BLaER1 (cell line): Measurements from ENCODE around the gene RIC1.
"Not testable (repeated sequence)": the region's sequence is repeated elsewhere in the genome, so short reads cannot be mapped to it uniquely, and the experiment has no call there.

ENCODE experiments used
- H3K27ac ChIP-seq: shearing (Covaris generic); formaldehyde crosslinking; 2 replicates; pipeline ENCODE4 v1.8.1; 2022
- H3K27me3 ChIP-seq: shearing (Covaris generic); formaldehyde crosslinking; 2 replicates; pipeline ENCODE4 v1.8.1; 2022
- H3K36me3 ChIP-seq: shearing (Covaris generic); formaldehyde crosslinking; 2 replicates; pipeline ENCODE4 v1.8.1; 2022
- H3K4me1 ChIP-seq: shearing (Covaris generic); formaldehyde crosslinking; 2 replicates; pipeline ENCODE4 v1.8.1; 2022
- H3K4me2 ChIP-seq: shearing (Covaris generic); formaldehyde crosslinking; 2 replicates; pipeline ENCODE4 v1.8.1; 2022
- H3K4me3 ChIP-seq: shearing (Covaris generic); formaldehyde crosslinking; 2 replicates; pipeline ENCODE4 v1.8.1; 2022
- H3K9ac ChIP-seq: shearing (Covaris generic); formaldehyde crosslinking; 2 replicates; pipeline ENCODE4 v1.8.1; 2022
- H3K9me3 ChIP-seq: shearing (Covaris generic); formaldehyde crosslinking; 2 replicates; pipeline ENCODE4 v1.8.1; 2022
- H4K20me1 ChIP-seq: shearing (Covaris generic); formaldehyde crosslinking; 2 replicates; pipeline ENCODE4 v1.8.1; 2022
- Cebpa-rat ChIP-seq: shearing (Covaris generic); IDR thresholded peaks from 2 replicates; pipeline ENCODE4 v1.8.1; 2022

RIC1 gene

DNA sequence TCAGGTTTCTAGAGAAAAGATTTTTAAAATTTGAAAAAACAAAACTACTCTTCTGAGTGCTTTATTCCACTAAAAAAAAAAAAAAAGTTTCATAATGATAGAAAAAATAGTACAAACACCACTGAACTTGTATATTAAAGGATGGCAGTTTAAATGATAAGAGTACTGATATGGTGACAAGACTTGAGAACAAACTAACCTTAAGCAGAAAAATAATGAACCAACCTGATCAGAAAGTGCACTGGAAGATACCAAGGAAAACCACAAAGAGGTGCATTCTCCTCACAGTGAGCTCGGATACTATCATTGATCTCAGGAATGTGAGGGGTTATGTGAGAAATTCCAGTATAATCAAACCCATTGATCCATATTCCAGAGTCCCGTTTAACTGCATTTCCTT is 169.7 kb downstream of the RIC1 start:
- Histone ChIP-seq H4K20me1 (no peaks in the 10 kb centered on the region), H3K27ac (no peak overlapping the region), H3K36me3 (peaks cover 3% of the 10 kb centered on the region; the same call in 1 of the 2 replicates), H3K27me3 (no peaks in the 10 kb centered on the region), H3K9me3 (peaks cover 14% of the 10 kb centered on the region; the same call in 1 of the 2 replicates), H3K4me2 (no peak overlapping the region), H3K4me1 (peaks cover 26% of the 10 kb centered on the region), H3K9ac (no peak overlapping the region), H3K4me3 (no peak overlapping the region)
- TF ChIP-seq Cebpa-rat: no peak

DNA sequence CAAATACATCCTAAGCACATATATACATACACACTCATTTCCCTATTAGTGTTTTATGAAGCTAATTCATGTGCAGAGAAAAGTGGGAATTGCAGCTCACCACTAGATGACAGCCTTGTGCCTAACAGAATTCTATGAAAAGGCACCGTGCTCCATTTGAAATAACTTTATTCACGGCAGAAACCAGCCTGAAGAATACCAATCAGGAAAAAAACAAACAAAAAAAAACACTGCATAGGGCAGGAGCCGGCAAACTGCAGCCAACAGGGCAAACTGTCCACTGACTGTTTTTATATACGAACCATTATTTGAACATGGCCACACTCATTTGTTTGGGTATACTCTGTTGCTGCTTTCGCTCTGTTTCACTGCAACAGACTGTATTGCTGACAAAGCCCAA is 170.4 kb downstream of the RIC1 start:
- Histone ChIP-seq H3K9ac (no peak overlapping the region), H3K4me1 (peaks cover 23% of the 10 kb centered on the region), H3K9me3 (peaks cover 14% of the 10 kb centered on the region; the same call in 1 of the 2 replicates), H3K4me2 (no peak overlapping the region), H3K27me3 (no peaks in the 10 kb centered on the region), H4K20me1 (no peaks in the 10 kb centered on the region), H3K36me3 (peaks cover 3% of the 10 kb centered on the region; the same call in 1 of the 2 replicates), H3K27ac (no peak overlapping the region), H3K4me3 (no peak overlapping the region)
- no peak for TF ChIP-seq Cebpa-rat

DNA sequence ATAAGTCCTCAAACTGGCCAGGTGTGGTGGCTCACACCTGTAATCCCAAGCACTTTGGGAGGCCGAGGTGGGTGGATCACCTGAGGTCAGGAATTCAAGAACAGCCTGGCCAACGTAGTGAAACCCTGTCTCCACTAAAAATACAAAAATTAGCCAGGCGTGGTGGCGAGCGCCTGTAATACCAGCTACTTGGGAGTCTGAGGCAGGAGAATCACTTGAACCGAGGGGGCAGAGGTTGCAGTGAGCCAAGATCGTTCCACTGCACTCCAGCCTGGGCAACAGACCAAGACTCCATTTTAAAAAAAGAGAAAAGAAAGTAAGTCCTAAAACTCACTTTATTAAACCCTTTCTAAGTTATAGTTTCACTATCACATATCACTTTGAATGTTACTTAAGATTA is 171.5 kb downstream of the RIC1 start:
- not testable (repeated sequence) for H3K27ac ChIP-seq, H3K4me3 ChIP-seq, H3K36me3 ChIP-seq, H3K9me3 ChIP-seq, H3K4me2 ChIP-seq, H3K27me3 ChIP-seq, H4K20me1 ChIP-seq, H3K9ac ChIP-seq
- peaks cover 21% of the 10 kb centered on the region for H3K4me1 ChIP-seq

DNA sequence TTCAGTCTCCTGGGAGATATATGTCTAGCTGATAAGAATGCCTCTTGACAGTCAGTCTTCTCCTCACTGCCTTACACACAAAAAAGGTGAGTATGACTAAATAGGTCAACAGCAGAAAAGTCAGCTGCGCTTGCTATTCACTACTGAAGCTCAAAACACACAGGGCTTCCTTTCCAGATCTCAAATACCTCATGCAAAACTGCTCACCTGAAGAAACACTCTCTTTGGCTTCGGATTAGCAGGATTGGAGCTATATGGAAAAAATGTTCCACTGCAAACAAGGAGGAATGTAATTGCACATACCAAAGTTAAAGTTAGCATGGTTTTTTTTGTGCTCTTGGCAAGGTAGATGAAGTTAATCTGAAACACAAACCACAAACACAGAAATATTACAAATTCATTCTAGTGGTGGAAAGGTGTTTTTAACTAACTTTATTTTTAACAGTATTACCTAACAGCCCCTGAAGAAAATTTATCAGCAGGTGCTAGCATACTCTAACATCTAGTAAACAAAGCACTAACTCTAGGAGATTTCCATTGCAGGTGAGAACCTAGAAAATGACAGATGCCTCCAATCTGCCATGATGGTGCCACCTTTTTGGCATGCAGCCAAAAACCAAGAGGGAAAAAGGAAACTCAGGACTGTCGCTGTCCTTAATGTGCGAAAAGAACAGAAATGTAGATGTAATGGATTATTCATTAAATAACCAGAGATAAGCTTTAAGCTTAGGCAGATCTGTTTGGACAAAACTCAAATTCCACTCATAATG is 172.2 kb downstream of the RIC1 start:
- Histone ChIP-seq H3K27me3 (no peaks in the 10 kb centered on the region), H3K27ac (no peak overlapping the region), H3K4me2 (no peak overlapping the region), H3K36me3 (peaks cover 3% of the 10 kb centered on the region; the same call in 1 of the 2 replicates), H3K4me1 (peaks cover 13% of the 10 kb centered on the region), H3K4me3 (no peak overlapping the region), H3K9me3 (no peaks in the 10 kb centered on the region), H4K20me1 (no peaks in the 10 kb centered on the region), H3K9ac (no peak overlapping the region)
- TF ChIP-seq Cebpa-rat: no peak

DNA sequence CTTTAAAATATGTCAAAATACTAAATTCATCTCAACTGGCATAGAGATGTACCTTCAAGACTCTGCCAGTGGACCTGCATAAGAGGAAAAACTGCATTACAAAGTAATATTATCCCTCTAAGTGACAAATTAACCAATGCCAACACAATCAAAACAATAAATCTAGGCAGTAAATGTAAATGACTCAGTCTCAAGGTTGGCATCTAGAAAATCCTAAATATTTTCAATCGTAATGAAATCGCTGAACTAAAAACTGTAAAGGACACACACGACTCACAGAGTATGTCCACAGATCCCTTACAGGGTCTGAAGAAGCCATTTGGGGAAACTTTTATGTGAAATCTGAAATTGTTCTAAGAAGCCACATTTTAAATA is 172.8 kb downstream of the RIC1 start:
- Histone ChIP-seq H3K36me3 (peaks cover 3% of the 10 kb centered on the region; the same call in 1 of the 2 replicates), H3K9me3 (no peaks in the 10 kb centered on the region), H3K4me1 (peaks cover 8% of the 10 kb centered on the region; the same call in 1 of the 2 replicates), H3K9ac (no peak overlapping the region), H4K20me1 (no peaks in the 10 kb centered on the region), H3K4me2 (no peak overlapping the region), H3K27me3 (no peaks in the 10 kb centered on the region), H3K4me3 (no peak overlapping the region), H3K27ac (no peak overlapping the region)
- TF ChIP-seq Cebpa-rat: no peak

DNA sequence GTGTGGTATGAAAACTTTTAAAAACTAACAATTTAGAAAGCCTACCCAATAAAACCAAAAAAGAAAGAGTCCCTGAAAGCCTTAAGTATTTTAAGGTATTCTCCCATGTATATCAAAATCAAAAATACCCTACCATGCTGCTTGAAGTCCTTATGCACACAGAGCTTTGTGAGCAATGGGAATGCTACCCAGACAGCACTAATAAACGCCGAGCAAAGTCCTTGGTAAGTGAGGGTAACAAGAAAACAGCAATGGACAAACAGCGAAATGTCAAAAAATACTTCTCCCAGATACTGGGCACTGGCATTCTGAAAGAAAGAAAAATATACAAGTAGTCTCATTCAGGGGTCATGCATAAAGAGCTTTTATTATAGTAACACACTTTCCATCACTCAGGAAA is 176.6 kb downstream of the RIC1 start:
- Histone ChIP-seq H3K4me2 (no peak overlapping the region), H3K27me3 (no peaks in the 10 kb centered on the region), H4K20me1 (no peaks in the 10 kb centered on the region), H3K9ac (no peak overlapping the region), H3K4me3 (no peak overlapping the region), H3K27ac (no peak overlapping the region), H3K9me3 (no peaks in the 10 kb centered on the region), H3K36me3 (peaks cover 9% of the 10 kb centered on the region; the same call in 1 of the 2 replicates), H3K4me1 (no peaks in the 10 kb centered on the region)
- no peak for TF ChIP-seq Cebpa-rat

DNA sequence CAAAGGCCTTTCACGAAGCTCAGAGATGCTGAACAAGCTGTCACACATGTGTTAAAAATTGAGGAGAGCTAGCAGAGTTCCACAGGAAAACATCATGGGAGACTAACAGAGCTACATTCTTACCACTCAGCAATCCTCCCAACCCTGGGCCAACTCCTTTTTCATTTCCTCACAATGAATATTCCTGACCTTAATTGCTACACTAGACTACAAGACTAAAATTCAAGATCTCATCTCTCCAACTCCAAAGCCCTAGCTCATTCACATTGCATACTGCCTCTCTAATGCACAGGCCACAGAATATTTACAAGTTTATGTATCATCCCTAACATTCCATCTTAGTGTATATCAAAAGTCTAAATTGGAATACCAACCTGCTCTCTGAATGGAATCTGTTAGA is 182.8 kb downstream of the RIC1 start:
- peaks cover 22% of the 10 kb centered on the region; the same call in 1 of the 2 replicates for H3K36me3 ChIP-seq
- H4K20me1 ChIP-seq: no peaks in the 10 kb centered on the region
- H3K4me2 ChIP-seq: no peak overlapping the region
- H3K9ac ChIP-seq: no peak overlapping the region
- H3K9me3 ChIP-seq: no peaks in the 10 kb centered on the region
- TF ChIP-seq Cebpa-rat: no peak
- H3K27me3 ChIP-seq: no peaks in the 10 kb centered on the region
- H3K4me3 ChIP-seq: no peak overlapping the region
- H3K4me1 ChIP-seq: no peaks in the 10 kb centered on the region
- H3K27ac ChIP-seq: no peak overlapping the region

DNA sequence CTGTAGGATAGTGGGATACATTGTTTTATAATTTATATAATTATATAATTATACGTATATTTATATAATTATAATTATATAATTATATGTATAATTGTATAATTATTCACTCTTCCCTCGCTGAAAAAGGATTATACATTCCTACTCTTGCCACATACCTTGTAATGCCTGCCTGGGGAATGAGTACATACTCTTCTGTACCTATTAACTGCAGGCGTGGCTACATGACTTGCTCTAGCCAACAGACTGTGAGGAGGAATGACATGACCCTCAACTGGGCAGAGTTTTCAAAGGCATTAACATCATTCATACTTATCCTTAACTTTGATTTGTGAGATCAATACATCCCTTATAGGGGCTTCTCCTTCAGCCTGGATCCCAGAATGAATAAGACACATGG is 184.9 kb downstream of the RIC1 start:
- Histone ChIP-seq H3K36me3 (peaks cover 32% of the 10 kb centered on the region), H3K27ac (no peak overlapping the region)

DNA sequence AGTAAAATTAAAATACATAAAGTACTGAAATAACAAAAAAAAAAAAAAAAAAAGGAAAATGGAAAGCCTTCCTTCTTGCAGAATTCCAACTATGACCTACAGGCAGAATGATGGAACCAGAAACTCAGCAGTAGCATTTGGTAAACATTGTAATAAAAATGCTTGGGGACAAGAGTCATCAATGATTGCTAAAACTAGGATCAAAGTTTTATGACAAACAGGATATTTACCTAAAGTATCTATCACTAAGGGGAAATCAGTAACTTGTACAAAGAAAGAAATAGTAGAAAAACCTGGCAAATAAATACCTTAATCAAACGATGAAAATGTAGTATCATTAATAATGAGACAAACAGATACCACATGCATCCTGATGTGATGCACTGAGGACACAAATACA is 186.6 kb downstream of the RIC1 start:
- H3K9ac ChIP-seq: no peak overlapping the region
- no peak overlapping the region for H3K4me2 ChIP-seq
- H4K20me1 ChIP-seq: no peaks in the 10 kb centered on the region
- no peak overlapping the region for H3K4me3 ChIP-seq
- no peaks in the 10 kb centered on the region for H3K9me3 ChIP-seq
- H3K4me1 ChIP-seq: no peaks in the 10 kb centered on the region
- peaks cover 26% of the 10 kb centered on the region for H3K36me3 ChIP-seq
- H3K27me3 ChIP-seq: no peaks in the 10 kb centered on the region
- TF ChIP-seq Cebpa-rat: no peak
- H3K27ac ChIP-seq: no peak overlapping the region

More for the DNA sequence above, 184.9 kb downstream of the RIC1 start:
- no peaks in the 10 kb centered on the region for H4K20me1 ChIP-seq
- H3K27me3 ChIP-seq: no peaks in the 10 kb centered on the region
- H3K4me2 ChIP-seq: no peak overlapping the region
- H3K4me3 ChIP-seq: no peak overlapping the region
- TF ChIP-seq Cebpa-rat: no peak
- H3K4me1 ChIP-seq: no peaks in the 10 kb centered on the region
- H3K9me3 ChIP-seq: no peaks in the 10 kb centered on the region
- H3K9ac ChIP-seq: no peak overlapping the region

DNA sequence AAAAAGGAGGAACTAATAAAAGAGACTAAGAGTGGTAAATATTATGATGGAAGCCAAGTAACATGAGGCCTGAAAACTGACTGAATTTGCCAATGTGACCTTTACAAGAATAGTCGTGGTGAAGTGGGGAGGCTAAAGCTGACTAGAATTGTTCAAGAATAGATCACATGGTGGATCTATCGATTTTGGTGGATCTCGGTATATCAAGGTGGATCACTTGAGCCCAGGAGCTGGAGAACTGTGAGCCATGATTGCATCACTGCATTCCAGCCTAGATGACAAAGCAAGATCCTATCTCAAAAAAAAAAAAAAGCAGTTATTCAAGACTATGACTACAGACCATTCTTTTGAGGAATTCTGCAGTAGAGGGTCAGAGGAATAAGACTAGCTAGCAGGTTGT is 189.0 kb downstream of the RIC1 start:
- no peak overlapping the region for H3K4me2 ChIP-seq
- no peak overlapping the region for H3K27ac ChIP-seq
- H3K27me3 ChIP-seq: no peaks in the 10 kb centered on the region
- no peaks in the 10 kb centered on the region for H3K9me3 ChIP-seq
- no peak overlapping the region for H3K4me3 ChIP-seq
- H3K36me3 ChIP-seq: peaks cover 31% of the 10 kb centered on the region
- no peak overlapping the region for H3K9ac ChIP-seq
- no peak for TF ChIP-seq Cebpa-rat
- H3K4me1 ChIP-seq: no peaks in the 10 kb centered on the region
- no peaks in the 10 kb centered on the region for H4K20me1 ChIP-seq
